ENCODE data around the gene TAF11L9. TPM values are rescaled to one million over a fixed set of nuclear protein-coding genes. Genes with fewer than 3 reads are reported as not detected.

Gene TAF11L9
- total RNA-seq = not detected in 2 replicates

DNA sequence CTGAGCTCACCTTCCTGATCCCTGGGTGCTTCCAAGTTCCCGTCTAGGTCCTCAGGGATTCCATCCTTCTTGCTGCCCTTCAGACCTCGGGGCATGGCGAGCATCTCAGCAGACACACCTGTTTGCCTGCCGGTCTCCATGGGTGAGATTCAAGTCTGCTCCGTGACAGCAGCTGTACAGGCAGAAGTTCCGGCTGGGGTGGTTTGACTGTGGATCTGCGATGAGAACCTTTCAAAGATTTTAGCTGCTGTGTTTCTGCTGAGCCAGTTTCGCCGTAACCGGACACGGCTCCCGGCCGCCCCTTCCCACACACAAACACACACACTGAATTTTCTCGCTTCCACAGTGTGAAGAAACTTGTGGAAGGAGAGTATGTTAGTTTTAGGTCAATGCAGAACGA lies at the start of gene TAF11L9:
Gene TAF11L9 (minus strand): TSS at position 140 of the 400 bp plus-strand sequence.

GRCh38 chr5:17634160-17634559 lies 40.0 kb upstream of the TAF11L9 start, which contains the start of gene TAF11L14:
Gene TAF11L14, plus strand, starts transcription at chr5:17634460.

GRCh38 chr5:17631788-17632187 lies 37.6 kb upstream of the TAF11L9 start, which contains the start of gene TAF11L13:
Gene TAF11L13, plus strand, starts transcription at chr5:17632088.

DNA sequence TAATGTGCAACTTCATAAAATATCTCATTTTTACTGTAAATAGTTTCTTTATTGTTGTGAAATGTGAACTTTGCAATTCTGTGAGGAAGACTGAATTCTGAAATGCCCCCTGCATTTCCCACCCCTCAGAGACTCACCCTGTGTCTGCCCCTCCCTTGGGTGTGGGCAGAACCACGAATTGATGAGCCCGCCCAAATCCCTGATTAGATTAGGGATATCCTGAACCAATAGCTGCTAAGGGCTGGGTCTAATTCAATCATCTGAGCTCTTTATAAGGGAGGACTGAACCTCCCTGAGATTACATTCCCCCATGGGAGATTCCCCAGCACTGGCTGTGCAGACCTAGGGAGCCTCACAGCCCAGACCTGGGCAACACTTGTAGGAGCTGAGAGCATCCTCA lies 15.9 kb upstream of the TAF11L9 start, which contains the start of gene TAF11L12:
Gene TAF11L12 (plus strand): TSS at position 301 of the 400 bp plus-strand sequence.

GRCh38 chr5:17603880-17604279 lies 9.7 kb upstream of the TAF11L9 start, which contains the start of gene TAF11L11:
Gene TAF11L11, plus strand, starts transcription at chr5:17604183.

GRCh38 chr5:17597728-17598127 lies 3.5 kb upstream of the TAF11L9 start, which contains the start of gene TAF11L10:
Gene TAF11L10, minus strand, starts transcription at chr5:17597828.

DNA sequence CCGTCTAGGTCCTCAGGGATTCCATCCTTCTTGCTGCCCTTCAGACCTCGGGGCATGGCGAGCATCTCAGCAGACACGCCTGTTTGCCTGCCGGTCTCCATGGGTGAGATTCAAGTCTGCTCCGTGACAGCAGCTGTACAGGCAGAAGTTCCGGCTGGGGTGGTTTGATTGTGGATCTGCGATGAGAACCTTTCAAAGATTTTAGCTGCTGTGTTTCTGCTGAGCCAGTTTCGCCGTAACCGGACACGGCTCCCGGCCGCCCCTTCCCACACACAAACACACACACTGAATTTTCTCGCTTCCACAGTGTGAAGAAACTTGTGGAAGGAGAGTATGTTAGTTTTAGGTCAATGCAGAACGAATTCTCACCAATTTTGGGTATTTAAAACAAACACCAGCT lies 3.3 kb downstream of the TAF11L9 start, which contains the start of gene TAF11L8:
Gene TAF11L8 (minus strand): TSS at position 101 of the 400 bp plus-strand sequence.

DNA sequence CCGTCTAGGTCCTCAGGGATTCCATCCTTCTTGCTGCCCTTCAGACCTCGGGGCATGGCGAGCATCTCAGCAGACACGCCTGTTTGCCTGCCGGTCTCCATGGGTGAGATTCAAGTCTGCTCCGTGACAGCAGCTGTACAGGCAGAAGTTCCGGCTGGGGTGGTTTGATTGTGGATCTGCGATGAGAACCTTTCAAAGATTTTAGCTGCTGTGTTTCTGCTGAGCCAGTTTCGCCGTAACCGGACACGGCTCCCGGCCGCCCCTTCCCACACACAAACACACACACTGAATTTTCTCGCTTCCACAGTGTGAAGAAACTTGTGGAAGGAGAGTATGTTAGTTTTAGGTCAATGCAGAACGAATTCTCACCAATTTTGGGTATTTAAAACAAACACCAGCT lies 8.5 kb downstream of the TAF11L9 start, which contains the start of gene TAF11L7:
Gene TAF11L7 (minus strand): TSS at position 101 of the 400 bp plus-strand sequence.

Small RNAs within 50 kb of the gene (small RNA-seq; reads per million reads assigned to genes)
- gene AC233724.3 = not detected
- not detected for gene AC233724.4
- gene AC233724.6 = not detected
- not detected for gene AC233724.7

Other genes starting within 250 kb of the TAF11L9 start
- gene TAF11L2, start 96.2 kb downstream of the TAF11L9 start, total RNA-seq = not detected in 2 replicates
- gene TAF11L3, start 76.0 kb downstream of the TAF11L9 start, total RNA-seq = not detected in 2 replicates
- gene TAF11L4, start 72.6 kb downstream of the TAF11L9 start, total RNA-seq = not detected in 2 replicates
- gene TAF11L5, start 69.2 kb downstream of the TAF11L9 start, total RNA-seq = not detected in 2 replicates
- gene TAF11L6, start 65.7 kb downstream of the TAF11L9 start, total RNA-seq = not detected in 2 replicates
- not detected in 2 replicates for gene TAF11L7, start 8.6 kb downstream of the TAF11L9 start, total RNA-seq
- not detected in 2 replicates for gene TAF11L8, start 3.4 kb downstream of the TAF11L9 start, total RNA-seq
- gene TAF11L10, start 3.4 kb upstream of the TAF11L9 start, total RNA-seq = not detected in 2 replicates
- not detected in 2 replicates for gene TAF11L11, start 9.8 kb upstream of the TAF11L9 start, total RNA-seq
- not detected in 2 replicates for gene TAF11L12, start 16.0 kb upstream of the TAF11L9 start, total RNA-seq
- gene TAF11L13, start 37.7 kb upstream of the TAF11L9 start, total RNA-seq = not detected in 2 replicates
- not detected in 2 replicates for gene TAF11L14, start 40.1 kb upstream of the TAF11L9 start, total RNA-seq